HG03342 (cell line): ENCODE measurements around the gene ABAT.
A peak's percentile ranks its signal among the peaks of the same experiment; 100 is the strongest.

Experiments
- ATAC-seq: cut with Tn5 transposase; IDR thresholded peaks from one replicate; pipeline ENCODE4 v1.9.1; 2021; ENCODE audit warnings: mild to moderate bottlenecking, moderate library complexity; ENCODE audit not compliant: unreplicated experiment

The ABAT gene

DNA sequence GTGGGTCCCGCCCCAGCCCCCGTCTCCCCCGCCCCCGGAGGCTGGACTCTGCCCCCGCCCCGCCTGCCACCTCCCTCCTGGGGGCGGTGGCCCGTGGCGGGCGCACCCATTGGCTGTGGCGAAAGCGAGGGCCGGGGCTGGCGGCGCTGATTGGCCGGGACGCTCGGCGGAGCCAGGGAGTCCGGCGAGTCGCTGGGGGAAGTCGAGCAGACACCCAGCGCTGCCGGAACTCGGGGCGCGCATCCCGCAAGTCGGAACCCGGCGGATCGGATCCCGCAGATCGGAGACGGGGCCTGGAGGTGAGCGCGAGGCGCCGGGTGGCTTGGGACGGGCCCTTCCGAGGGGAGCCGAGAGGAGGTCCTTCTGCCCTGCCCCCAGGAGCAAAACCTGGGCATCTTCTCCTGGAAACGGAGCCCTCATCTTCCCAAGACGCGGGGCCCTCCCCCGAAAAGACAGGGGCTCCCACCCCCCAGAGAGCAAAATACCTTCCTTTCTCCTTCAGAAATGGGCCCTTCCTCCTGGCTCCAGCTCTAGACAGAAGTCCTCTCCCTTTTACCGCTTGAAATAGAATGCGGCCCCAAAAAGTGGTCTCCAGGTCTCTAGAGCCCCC is at the start of gene ABAT:
ABAT (plus strand) TSS at position 205 of the 610 bp plus-strand sequence. CDS start 61,123 bp downstream, outside the sequence.
- ATAC-seq, result peak; percentile 100

DNA sequence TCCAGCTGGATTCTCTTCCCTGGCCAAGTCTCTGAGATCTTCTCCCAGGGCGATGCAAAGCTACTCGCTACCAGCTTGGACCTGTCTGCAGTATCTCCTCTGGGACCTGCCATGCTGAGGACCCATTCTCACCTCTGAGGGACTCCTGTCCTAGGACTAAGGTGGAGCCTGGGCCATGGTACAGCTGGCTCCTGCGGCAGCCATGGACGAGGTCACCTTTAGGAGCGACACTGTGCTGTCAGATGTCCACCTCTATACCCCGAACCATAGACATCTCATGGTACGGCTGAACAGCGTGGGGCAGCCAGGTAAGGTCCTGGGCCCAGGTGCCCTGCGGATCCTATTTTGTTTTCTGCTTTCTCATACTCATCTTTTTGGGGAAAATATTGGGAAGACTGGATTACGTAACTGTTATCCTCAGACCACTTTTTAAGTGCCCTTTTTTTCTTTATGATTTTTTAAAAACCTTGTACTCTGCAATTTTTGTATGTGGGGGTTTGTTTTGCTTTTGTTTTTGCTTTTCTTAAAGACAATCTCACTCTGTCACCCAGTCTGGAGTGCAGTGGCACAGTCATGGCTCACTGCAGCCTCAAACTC is 48.8 kb upstream of the ABAT start:
- no peak for ATAC-seq

DNA sequence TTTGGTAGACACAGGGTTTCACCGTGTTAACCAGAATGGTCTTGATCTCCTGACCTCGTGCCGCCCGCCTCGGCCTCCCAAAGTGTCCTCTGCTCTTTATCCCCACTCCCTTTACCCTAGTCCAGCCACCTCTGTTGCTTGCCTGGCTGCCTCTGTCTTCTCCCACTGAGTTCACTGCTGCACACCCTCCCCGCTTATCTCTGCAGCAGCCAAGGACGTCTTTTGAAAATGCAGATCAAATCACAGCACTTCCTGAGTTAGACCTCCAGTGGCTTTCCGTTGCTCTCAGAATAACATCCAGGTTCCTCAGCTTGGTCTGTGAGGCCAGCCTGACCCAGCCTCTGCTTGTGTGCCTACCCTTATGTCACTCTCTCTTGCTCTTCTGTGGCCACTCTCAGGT is 47.5 kb upstream of the ABAT start:
- no peak for ATAC-seq

DNA sequence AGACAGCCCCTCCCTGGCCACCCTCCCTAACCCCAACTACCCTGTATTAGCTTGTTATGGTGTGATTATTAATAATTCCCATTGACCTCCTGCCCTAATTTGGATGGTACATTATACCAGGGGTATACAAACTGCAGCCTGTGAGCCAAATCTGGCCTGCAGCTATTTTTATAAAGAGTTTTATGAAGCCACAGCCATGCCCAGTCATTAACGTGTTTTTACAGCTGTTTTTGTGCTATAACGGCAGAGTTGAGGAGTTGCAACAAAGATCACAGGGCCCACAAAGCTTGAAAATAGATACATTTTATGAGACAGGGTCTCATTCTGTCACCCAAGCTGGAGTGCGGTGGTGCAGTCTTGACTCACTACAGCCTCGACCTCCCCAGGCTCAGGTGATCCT is 47.0 kb upstream of the ABAT start:
- no peak for ATAC-seq

DNA sequence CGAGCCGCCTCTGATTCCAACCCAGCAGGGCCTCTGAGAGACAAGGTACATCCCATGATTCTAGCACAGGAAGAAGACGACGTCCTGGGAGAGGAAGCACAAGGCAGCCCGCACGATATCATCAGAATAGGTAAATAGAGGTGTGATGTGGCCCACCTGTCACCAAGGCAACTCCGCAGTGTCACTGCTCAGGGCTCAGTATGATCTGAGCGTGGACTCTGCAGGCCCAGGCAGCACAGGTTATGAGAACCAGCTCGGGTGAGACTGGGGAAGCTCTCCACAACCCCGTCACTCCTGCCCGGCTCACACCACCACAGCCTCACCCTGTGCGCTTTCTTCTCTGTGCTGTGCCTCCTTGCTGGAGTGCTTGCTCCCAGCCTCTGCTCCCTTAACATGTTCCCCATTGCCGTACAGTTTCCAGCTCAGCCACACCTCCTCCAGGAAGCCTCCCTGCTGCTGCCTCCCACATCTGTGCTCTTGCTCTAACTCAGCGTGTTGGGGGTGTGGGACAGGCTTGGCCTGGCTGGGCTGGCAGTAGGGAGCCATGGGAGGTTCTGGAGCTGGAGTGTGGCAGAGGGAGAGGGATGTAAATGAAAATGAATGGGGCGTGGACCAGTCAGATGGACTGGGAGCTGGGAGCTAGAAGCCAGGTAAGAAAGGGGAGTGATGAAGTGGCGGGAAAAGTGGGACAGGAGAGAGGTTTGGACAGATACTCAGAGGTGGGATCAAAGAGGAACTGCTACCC is 45.3 kb upstream of the ABAT start:
- no peak for ATAC-seq

DNA sequence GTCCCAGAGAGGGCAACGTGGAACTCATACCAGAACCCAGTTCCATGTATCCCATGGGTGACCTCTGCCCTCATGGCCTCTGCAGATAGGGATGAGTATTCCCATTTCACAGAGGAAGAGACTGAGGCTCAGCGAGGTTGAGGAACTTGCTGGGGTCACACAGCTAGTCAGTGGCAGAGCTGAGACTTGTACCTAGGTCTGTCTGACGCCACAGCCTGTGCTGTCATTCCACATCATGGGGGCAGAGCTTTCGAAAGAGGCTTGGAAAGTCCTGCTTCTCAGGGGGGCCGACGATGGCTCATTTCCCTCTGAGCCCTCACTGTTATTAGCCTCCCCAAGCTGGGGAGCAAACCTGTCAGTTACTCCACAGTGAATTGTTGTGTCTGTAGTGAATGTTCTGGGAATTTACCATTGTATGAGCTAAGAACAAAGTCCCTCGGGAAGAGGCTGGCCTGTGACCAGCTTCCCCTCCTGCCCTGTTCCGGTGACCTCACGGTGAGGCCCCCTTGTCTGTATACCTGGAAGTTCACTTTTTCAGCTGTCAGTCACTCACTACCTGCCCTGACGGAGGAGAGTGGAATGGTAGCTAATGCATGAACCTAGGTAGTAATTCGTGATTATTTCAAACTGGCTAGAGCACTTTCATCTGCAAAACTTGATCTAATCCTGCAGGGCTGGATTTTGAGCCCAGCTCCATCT is 44.0 kb upstream of the ABAT start:
- ATAC-seq, result no peak

DNA sequence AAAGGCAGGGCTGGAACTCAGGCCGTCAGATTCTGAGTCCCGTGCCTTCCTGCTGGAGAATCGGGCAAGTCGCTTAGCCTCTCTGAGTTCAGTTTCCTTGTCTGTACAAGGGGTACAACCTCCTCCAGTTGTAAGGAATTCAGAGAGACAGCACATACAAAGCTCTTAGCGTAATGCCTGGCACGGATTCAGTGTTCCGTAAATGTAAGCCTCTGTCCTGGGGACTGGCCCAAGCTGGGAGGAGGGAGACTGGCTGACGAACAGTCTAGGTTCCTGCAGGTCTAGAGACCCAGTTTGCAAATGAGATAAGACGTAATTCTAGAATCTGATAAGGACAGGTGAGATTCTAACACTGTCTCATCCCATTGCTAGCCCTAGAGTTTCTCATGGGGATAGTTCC is 43.0 kb upstream of the ABAT start:
- no peak for ATAC-seq

DNA sequence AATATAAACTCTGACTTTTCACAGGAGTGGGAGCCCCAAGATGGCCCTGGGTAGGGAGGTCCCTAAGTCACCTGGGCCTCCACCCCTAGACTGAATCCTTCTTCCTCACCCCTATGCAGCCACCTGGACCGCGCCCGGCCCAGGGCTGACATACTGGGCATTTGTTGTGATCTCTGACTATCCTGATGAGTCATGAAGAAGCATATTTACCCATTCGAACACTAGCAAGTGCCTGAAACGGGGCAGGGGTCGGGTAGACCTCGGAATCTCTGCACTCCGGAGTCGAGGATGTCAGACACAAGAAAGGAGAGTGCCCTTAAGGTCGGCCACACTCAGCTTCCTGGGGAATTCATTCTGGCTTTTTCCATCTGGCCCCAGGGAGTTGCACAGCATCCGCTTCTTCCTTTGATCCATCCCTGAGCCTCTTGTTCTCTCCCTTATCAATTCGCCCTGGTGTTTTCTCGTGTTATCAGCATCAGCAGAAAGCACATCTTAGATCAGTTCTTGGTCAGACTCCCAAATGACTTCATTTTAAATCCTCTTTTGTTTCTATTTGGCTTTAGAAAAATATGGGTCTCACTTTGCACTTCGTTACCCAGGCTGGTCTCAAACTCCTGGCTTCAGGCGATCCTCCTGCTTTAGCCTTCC is 42.5 kb upstream of the ABAT start:
- no peak for ATAC-seq

DNA sequence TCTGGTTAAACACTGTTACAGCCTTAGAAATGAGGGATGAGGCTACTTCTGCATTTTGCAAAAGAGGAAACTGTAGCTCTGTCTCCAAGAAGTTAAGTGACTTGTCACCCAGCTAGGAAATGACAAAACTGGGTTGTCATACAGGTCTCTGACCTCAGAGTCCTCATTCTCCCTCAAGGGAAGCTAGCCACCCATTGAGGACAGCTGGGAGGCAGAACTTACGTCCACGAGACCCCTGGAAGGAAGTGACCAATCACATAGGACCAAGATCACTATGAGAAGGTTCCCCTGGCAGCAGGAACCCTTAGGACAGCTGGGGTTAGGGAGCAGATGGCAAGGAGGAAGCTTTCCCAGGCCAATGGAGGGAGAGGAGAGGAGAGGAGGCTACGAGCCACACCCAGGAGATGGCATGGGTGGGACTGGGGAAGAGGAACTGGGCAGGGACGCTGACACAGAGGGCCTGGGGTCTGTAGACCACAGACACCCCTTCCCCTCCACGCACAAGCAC is 41.7 kb upstream of the ABAT start:
- ATAC-seq, result no peak

DNA sequence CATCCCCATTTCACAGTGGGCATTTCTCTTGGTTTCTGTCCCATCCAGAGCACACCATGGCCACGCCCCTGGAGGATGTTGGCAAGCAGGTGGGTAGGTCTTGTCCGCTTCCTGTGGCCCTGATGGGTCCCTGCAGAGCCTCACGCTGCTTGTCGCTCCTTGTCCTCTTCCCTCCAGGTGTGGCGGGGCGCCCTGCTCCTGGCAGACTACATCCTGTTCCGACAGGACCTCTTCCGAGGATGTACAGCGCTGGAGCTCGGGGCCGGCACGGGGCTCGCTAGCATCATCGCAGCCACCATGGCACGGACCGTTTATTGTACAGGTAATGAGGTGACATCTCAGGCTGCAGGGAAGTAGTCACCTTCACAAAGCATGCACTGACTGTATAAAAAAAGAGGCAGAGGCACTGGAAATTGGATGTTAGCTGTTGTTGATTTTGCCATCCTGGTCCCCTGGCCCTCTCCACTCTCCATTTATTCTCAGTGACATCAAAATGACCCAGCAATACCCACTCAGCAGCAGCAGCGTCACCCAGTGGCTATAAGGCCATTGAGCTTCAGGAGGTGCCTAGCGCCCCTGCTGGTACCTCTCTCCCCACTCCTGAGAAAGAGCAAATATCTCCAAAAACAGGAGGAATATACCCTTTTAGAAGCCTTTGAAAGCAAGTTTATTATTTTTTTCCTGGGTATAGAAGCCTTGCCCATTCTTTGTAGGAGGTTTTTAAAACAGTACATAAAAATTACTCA is 39.3 kb upstream of the ABAT start:
- no peak for ATAC-seq

GRCh38 chr16:8639694-8640093 is 34.7 kb upstream of the ABAT start:
- no peak for ATAC-seq

DNA sequence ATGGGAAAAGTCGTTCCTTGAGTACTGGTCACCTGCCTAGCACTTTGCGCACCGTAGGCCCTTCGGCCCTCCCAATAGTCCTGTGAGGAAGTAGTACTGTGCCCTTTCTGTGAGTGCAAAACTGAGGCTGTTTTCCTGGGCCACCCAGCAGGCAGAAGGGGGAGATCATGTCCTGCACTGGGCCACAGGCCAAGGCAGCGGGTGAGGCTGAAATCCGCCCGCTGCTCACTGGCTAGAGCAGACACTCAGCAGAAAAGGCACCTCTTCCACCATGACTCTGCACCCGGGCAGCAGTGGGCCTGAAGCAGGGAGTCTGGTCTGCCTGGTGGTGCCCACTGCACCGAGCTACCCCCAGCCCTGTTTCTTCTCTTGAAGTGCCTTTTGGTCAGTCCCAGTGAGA is 32.7 kb upstream of the ABAT start:
- ATAC-seq, result no peak

- no peak for ATAC-seq
Observed at GRCh38 chr16:8642146-8642545, 32.3 kb upstream of the ABAT start.

- no peak for ATAC-seq
Observed at GRCh38 chr16:8644211-8645140, 29.9 kb upstream of the ABAT start.

- no peak for ATAC-seq
Observed at GRCh38 chr16:8645141-8645521, 29.3 kb upstream of the ABAT start.

GRCh38 chr16:8645831-8646230 is 28.6 kb upstream of the ABAT start:
- no peak for ATAC-seq

GRCh38 chr16:8646326-8647053 is 27.9 kb upstream of the ABAT start:
- no peak for ATAC-seq

DNA sequence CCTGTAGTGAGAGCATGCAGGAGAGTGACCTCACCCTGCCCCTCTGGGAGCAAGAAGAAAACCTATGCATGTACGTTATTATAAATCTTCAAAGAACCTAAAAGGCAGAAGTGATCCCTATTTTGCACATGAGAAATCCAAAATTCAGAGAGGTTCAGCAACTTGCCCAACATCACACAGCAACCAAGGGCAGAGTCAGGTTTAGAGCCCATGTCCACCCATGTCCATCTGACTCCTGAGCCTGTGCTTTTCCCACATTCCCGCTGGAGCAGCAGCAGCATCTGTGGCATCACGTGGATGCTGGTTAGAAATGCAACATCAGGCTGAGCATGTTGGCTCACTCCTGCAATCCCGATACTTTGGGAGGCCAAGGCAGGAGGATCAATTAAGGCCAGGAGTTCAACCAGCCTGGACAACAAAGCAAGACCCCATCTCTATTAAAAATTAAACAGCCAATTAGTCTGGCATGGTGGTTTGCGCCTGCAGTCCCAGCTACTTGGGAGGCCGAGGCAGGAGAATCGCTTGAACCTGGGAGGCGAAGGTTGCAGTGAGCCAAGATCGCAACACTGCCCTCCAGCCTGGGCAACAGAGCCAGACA is 26.6 kb upstream of the ABAT start:
- no peak for ATAC-seq
